GM18870 (cell line): ENCODE results near the gene EIF3A.
A peak's percentile ranks its signal among the peaks of the same experiment; 100 is the strongest.
"Not testable (repeated sequence)": the region's sequence is repeated elsewhere in the genome, so short reads cannot be mapped to it uniquely, and the experiment has no call there.

Experiments used
- ATAC-seq: cut with Tn5 transposase; IDR thresholded peaks from one replicate; pipeline ENCODE4 v1.9.1; 2021; ENCODE audit warnings: moderate library complexity; ENCODE audit not compliant: unreplicated experiment

The EIF3A gene

GRCh38 chr10:119080521-119081259 is at the start of gene EIF3A:
Gene EIF3A (minus strand): TSS chr10:119080817. CDS start chr10:119080676, 141 bp downstream.
- ATAC-seq = peak; percentile 61

- ATAC-seq = no peak
Measured at GRCh38 chr10:119129721-119130120, 49.1 kb upstream of the EIF3A start.

- ATAC-seq = no peak
Measured at GRCh38 chr10:119125942-119126341, 45.3 kb upstream of the EIF3A start.

GRCh38 chr10:119120875-119121274 is 40.3 kb upstream of the EIF3A start:
- no peak for ATAC-seq

GRCh38 chr10:119120413-119120867 is 39.8 kb upstream of the EIF3A start:
- ATAC-seq = peak; percentile 94

GRCh38 chr10:119119400-119119799 is 38.8 kb upstream of the EIF3A start:
- no peak for ATAC-seq

GRCh38 chr10:119118231-119118630 is 37.6 kb upstream of the EIF3A start:
- ATAC-seq = no peak

- ATAC-seq = no peak
Measured at GRCh38 chr10:119116326-119116951, 35.8 kb upstream of the EIF3A start.

- no peak for ATAC-seq
Measured at GRCh38 chr10:119115926-119116325, 35.3 kb upstream of the EIF3A start.

GRCh38 chr10:119113751-119114732 is 33.4 kb upstream of the EIF3A start:
- ATAC-seq = no peak

GRCh38 chr10:119112056-119112455 is 31.4 kb upstream of the EIF3A start:
- ATAC-seq = no peak

- ATAC-seq = not testable (repeated sequence)
Measured at GRCh38 chr10:119107771-119108170, 27.2 kb upstream of the EIF3A start.

- ATAC-seq = not testable (repeated sequence)
Measured at GRCh38 chr10:119107106-119107505, 26.5 kb upstream of the EIF3A start.

GRCh38 chr10:119105899-119106298 is 25.3 kb upstream of the EIF3A start:
- not testable (repeated sequence) for ATAC-seq

- no peak for ATAC-seq
Measured at GRCh38 chr10:119105155-119105554, 24.5 kb upstream of the EIF3A start.

- no peak for ATAC-seq
Measured at GRCh38 chr10:119104654-119105015, 24.0 kb upstream of the EIF3A start.

- no peak for ATAC-seq
Measured at GRCh38 chr10:119103903-119104653, 23.5 kb upstream of the EIF3A start, which contains the start of gene DENND10. Gene DENND10 (plus strand): TSS chr10:119104113. CDS start chr10:119104143, 30 bp downstream.

- no peak for ATAC-seq
Measured at GRCh38 chr10:119103241-119103902, 22.8 kb upstream of the EIF3A start.

GRCh38 chr10:119101366-119102098 is 20.9 kb upstream of the EIF3A start:
- ATAC-seq = no peak
